Measurements from ENCODE around the gene APOBR.
A peak's percentile ranks its signal among the peaks of the same experiment; 100 is the strongest.
"Not testable (repeated sequence)": the region's sequence is repeated elsewhere in the genome, so short reads cannot be mapped to it uniquely, and the experiment has no call there.

Gene APOBR

DNA sequence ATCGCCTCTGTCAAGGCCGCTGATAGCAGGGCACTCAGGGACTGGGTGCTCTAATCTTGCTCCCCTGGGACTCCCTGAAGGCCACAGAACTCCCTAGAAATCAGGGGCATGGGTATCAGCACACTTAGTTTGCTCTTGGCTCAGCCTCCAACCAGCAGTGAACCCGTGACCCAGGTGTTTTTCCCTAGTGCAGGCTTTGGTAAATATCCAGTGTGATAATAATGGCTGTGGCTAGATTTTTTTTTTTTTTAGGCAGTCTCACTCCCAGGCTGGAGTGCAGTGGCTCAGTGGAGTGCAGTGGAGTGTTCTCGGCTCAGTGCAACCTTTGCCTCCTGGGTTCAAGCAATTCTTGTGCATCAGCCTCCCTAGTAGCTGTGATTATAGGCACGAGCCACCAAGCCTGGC lies 34.0 kb downstream of the APOBR start:
- no peak for FAIRE-seq

DNA sequence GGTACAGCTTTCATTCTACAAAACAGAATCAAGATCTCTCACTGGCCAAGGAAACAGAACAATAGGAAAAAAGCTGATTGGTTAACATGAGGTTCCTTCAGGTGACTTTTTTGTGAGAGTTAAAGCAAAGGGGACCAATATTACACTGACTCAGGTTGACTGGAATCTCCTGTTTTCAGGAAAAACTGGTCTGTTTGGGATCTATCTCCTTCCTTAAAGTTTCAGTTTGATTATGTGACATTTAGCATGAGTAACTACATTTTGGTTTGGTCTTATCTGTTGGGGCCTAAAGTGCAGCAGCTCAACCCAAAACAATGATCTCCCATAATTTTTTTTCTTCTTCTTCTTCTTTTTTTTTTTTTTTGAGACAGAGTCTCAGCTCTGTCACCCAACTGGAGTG lies 34.7 kb downstream of the APOBR start:
- no peak for FAIRE-seq

DNA sequence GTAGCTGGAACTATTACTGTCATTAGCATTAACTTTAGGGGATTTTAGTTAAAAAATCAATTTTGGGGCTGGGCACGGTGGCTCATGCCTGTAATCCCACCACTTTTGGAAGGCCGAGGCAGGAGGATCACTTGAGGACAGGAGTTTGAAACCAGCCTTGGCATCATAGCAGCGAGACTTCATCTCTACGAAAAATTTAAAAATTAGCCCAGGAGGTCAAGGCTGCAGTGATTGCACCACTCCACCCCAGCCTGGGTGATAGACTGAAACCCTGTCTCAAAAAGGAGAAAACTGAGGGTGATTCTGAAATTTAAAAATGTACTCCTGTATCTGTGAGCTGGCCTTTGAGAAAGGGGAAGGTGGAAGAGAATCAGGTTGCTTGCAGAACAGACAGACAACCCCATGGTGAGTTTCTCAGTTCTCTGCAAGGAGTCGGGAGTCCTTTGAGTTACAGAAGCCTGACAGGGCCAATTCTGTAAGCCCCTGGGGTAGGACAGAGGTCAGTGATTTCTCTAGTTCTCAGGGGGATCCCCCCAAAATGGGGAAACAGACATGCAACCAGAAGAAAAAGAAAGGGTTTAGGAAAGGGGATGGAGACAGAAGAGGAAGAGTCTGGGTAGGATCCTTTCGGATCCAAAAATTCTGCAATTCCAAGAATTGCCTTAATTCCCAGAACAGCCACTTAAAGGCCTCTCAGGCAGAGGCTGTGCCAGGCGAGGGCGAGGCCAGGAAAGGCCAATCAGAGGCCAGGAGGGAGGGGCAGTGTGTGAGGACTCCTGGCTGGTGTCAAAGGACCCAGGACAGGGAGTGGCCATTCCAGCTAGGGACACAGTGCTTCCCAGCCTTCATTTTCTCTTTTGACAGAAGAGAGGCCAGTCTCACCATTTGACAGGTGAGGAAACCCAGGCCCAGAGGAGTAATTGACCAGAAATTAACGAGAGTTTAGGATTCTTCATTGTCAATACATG lies 37.6 kb downstream of the APOBR start:
- FAIRE-seq, result no peak

DNA sequence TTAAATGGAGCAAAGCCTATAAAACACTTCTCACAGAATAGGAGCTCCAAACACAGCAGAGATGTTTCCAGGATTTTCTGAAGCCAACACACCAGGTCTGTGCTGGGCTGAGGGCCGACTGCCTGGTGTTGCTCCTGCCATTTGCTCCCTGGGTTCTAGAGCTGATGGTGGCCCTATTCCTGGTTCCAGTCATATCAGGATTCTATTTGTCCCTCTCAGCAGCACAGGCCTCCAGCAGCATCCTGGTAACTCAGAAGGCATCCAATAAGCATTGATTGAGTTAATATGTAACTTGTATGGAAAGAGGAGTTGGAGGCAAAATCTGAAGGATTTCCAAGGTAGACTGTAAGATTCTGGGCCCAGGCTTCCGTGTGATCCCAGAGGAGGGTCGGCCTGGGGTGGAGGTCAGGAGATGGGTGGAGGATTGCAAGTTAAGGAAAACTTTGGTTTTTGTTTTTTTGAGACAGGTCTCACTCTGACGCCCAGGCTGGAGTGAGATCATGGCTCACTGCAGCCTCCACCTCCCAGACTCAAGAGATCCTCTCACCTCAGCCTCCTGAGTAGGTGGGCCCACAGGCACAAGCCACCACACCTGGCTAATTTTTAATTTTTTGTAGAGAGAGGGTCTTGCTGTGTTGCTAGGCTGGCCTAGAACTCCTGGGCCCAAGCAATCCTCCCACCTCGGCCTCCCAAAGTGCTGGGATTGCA lies 38.7 kb downstream of the APOBR start:
- no peak for FAIRE-seq

DNA sequence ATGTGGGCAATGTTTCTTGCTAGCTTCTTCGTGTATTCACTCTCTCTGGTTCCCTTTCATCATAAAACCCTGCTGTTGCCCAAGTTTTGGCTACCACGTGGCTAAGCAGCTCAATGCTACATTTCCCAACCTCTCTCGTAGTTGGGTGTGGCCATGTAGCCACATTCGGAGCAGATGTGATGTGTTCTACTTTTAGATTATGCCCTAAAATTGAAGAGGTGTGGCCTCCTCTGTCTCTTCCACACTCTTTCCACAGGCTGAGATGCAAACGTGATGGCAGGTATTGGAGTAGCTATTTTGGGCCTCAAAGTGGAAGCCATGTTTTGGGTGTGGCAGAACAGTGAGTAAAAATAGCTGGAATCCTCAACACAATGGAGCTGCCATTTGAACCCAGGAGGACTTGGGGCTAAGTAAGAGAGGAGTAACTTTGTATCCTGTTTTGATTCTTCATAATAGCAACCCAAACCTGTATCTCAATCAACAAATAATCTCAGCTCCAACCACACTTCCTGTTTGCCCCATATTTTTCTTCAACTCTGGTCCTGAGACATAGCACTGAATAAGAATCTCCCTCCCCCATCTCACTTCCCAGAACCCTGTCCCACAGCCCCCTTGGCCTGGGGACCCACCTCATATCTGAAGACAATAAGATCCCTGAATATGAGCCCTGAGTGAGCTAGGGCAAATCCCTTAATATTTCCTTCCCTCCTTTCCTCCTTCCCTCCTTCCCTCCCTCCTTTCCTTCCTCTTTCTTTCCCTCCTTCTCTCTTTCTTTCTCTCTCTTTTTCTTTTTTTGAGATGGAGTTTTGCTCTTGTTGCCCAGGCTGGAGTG lies 40.3 kb downstream of the APOBR start:
- no peak for FAIRE-seq

DNA sequence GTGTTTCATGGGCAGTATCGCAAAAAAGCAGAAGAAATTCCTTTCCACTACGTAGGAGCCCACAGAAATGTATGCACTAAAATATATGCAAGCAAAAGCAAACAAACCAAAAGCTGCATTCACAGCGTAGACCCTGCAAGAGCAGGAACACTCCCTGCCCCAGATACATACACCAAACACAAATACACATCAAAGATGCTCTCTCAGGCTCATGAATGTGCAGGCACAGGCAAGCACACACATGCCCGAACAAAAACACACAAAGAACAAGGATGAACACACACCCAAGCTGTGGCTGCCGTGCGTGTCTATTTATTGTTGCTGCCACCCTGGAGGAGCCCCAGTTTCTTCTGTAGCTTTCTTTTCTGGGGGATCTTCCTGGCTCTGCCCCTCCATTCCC lies 42.6 kb downstream of the APOBR start:
- no peak for FAIRE-seq

DNA sequence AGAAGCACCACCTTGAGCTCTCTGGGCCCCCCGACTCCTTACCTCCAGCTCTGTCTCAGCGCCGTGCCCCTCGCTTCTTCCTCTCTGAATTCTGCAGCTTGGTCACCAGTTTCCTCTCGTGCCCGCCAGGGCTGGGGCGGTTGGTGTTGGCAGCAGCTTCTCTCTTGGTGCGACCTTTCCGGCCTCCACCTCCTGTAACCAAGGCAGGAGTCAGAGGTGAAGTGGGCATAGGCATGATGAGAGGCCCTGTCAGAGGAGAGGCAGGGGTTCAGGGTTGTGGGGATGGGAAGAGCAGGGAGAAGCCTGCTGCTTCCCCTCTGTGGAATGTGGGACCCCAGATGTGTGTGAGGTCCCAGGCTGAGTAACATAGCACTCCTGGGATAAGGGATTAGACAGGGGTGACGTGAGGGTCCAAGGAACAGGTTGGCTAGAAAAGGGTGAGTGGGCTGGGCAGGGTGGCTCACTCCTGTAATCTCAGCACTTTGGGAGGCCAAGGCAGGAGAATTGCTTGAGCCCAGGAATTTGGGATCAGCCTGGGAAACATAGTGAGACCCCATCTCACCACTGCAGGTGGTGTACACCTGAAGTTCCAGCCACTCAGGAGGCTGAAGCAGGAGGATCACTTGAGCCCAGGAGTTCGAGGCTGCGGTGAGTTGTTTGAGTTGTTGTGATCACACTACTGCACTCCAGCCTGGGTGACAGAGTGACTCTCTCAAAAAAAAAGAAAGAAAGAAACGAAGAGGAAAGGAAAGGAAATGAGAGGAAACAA lies 43.7 kb downstream of the APOBR start:
- no peak for FAIRE-seq

DNA sequence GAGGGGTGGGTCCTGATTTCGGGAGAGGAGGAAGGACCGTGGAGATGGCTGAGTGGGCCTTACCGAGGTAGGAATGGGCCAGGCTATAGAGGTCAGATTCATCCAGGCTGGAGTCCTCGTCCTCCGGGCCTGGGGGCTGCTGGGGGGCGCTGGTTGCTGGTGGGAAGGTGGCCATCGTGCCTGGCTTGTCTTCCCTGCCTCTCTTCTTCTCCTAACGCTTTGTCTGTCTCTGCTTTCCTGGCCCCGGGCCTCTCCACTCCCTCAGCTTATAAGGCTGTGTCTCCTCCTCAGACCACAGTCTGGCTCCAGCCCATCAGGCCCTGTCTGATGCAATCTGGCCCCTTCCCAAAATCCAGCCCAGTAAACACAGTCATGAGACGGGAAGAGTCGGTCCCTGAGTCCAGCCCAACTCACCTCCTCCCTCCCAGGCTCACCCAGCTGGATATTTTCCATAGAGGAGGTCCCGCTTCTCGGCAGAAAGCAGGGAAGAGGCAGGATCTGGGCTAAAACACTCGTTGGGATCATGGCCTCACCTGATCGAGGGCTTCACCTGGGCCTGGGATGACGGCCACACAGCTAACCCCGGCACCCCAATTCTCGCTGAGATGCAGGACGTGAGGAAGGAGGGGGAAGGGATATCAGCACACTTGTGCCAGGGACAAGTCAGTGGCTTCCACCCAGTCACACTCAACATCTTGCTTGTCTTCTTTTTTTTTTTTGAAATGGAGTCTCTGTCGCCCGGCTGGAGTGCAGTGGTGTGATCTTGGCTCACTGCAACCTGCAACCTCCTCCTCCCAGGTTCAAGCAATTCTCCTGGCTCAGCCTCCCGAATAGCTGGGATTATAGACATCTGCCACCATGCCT lies 44.5 kb downstream of the APOBR start, which contains the start of gene NUPR1:
Gene NUPR1, minus strand, starts transcription at position 242 of the 864 bp plus-strand sequence. Its CDS starts 67 bp downstream, at position 175.
- FAIRE-seq, result peak; percentile 71

DNA sequence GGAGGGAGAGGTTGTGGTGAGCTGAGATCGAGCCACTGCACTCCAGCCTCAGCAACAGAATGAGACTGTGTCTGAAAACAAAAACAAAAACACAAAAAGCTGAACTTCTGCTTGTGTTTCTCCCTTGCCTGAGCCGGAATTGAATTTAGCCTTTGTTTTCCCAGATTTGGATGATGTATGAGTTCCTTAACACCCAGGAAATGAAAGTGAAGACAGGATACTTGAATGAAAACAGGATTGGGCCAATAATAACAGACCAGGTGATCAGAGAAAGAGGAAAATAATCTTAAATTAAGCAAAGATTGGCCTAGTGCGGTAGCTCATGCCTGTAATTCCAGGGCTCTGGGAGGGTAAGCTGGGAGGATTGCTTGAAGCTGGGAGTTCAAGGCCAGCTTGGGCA lies 45.9 kb downstream of the APOBR start:
- no peak for FAIRE-seq

DNA sequence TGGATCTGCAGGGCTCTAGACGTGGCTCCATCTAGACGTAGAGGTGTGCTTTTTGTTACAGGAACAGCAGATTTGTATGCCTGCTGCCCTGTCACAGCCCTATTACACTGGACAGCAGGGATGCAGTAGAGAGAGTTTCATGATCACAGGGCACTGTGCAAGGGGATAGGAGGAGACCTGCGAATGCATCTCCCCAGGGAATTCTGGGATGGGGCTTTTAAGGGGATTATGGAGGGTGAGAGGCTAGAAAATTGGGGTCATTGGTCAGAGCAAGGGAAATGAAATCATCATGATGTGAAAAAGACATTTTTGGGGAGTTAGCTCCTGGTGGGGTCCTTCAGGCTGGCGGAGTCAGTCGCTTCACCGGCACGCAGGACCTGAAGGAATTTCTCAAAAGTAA lies 48.2 kb downstream of the APOBR start:
- no peak for FAIRE-seq

DNA sequence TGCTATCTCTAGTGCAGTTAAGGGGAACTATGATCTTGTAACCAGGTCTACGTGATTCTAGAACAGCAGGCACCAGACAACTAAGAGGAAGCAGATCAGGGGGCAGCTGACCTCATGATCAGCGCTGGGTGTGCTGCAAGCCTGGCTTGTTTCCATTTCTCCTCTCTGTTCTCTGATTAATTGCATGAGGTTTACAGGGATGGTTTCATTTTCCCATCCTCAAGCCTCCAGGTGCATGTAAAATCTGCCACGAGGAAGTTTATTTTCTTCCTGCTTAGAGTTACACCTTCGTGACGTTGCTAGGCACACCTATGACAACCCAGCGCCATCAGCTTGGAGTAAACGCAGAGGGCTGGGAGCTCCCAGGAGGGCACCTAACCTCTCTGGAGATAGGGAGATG lies 48.6 kb downstream of the APOBR start:
- FAIRE-seq, result no peak

DNA sequence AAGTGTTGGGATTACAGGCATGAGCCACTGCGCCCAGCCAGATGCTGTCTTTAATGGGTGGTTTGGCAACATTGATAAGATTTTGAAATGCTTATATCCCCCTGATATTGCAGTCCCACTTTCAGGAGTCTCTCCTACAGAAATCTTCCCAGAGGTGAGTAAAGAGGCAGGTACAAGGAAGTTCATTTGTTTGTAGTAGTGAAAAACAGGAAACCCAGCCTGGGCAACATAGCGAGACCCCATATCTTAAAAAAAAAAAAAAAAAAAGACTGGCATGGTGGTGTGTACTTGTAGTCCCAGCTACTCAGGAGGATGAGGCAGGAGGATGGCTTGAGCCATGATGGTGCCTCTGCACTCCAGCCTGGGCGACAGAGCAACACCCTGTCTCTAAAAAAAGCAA lies 50.6 kb downstream of the APOBR start:
- no peak for FAIRE-seq

DNA sequence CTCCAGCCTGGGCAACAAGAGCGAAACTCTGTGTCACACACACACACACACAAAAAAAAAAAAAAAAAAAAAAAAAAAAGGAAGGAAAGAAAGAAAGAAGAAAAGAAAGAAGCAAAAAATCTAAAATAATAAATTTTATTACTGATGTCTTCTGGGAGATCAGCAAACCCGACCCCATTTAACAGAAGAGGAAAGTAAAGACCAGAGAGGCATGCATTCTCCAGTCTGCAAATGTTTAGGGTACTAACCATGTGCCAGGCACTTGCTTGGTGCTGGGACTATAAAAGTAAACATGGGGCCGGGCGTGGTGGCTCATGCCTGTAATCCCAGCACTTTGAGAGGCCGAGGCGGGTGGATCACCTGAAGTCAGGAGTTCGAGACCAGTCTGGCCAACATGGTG lies 51.5 kb downstream of the APOBR start:
- not testable (repeated sequence) for FAIRE-seq

DNA sequence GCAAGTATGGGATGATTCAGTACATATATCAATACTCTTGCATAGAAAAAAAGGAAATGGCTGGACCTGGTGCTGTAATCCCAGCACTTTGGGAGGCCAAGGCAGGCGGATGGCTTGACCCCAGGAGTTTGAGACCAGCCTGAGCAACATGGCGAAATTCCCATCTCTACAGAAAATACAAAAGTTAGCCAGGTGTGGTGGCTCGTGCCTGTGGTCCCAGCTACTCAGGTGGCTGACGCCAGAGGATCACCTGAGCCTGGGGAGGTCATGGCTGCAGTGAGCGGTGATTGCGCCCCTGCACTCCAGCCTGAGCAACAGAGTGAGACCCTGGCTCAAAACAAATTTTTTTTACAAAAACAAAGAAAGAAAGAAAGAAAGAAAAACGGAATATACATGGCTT lies 52.2 kb downstream of the APOBR start:
- FAIRE-seq, result no peak

DNA sequence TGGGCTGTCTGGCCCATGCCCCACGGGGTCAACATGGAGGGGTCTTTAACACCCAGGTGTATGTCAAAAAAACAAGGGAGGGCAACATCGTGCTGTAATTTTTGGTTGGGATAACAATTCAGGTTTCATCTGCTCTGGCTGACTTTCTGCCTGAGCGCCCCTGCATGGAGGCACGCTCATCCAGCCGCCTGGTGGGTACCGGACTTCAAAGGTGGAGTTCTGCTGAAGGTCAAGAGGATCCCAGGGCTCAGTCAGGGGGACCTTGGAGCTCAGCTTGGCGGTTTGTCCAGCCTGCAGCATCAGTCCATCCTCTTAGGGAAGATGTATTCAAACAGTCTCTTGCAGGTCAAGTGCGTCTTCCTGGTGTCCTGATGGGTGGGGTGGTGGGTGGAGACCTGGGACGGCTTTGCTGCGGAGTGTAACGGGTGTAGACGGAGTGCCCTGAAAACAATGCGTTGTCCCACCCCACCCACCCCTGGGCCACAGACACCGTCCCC lies 53.9 kb downstream of the APOBR start:
- no peak for FAIRE-seq

Data from endometrium (tissue), 2 donors.